ENCODE results near the gene DGKI. TPM values are rescaled to one million over a fixed set of nuclear protein-coding genes. Genes with fewer than 3 reads are reported as not detected.

Gene DGKI
- total RNA-seq, 2 donors from 2014 or later = 0.04 to 0.64 TPM

DNA sequence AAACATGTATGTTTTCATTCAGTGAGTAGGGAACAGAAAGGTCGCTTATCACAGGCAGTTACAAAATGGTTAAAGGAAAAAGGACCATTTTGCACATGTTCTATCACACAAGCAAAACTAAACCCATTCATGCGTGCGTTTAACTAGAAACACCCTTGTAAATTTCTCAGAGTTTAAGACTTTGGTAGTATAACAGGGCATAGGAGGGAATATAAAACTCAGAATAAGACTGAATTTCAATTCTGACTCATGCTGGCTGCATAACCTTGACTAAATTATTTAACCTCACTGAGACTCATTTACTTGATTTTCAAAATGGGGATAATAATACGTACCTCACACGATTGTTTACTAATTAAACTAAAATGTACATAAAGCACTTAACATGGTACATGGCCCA, 259.4 kb downstream of the DGKI start:
- TF ChIP-seq, protein P1, sequence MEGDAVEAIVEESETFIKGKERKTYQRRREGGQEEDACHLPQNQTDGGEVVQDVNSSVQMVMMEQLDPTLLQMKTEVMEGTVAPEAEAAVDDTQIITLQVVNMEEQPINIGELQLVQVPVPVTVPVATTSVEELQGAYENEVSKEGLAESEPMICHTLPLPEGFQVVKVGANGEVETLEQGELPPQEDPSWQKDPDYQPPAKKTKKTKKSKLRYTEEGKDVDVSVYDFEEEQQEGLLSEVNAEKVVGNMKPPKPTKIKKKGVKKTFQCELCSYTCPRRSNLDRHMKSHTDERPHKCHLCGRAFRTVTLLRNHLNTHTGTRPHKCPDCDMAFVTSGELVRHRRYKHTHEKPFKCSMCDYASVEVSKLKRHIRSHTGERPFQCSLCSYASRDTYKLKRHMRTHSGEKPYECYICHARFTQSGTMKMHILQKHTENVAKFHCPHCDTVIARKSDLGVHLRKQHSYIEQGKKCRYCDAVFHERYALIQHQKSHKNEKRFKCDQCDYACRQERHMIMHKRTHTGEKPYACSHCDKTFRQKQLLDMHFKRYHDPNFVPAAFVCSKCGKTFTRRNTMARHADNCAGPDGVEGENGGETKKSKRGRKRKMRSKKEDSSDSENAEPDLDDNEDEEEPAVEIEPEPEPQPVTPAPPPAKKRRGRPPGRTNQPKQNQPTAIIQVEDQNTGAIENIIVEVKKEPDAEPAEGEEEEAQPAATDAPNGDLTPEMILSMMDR (conservative IDR thresholded peaks at IDR 0.05) = no peak

DNA sequence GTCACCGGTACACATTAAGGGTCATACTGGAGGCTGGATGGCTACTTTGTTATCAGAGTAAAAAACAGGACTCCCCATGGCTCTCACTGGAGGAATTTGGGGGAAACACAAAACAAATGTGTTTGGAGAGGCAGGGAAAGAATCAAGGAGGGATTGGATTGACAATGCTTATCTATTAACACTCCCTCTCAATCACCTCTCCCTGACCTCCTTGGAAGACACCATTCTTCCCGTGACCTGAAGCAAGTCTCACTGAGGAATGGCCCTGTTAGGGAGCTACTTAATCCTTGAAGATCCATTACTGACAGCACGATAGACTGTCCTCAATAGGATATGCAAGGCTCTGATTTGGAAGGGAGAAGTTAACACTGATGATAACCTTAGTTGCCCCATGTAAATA, 261.2 kb downstream of the DGKI start:
- Mint-ChIP-seq H3K27me3 (ENCODE audit: insufficient read depth) (peaks cover 53% of the 10 kb centered on the region), H3K4me3 (no peak overlapping the region), H3K4me1 (peaks cover 37% of the 10 kb centered on the region), H3K9me3 (no peaks in the 10 kb centered on the region), H3K36me3 (ENCODE audit: low read depth) (no peaks in the 10 kb centered on the region), H3K27ac (peak overlapping the region; percentile 14)
- peak; percentile 66 for DNase-seq
- Histone ChIP-seq H3K27me3 (ENCODE audit: control insufficient read depth, insufficient read depth, low read length, poor library complexity, severe bottlenecking) (peaks cover 11% of the 10 kb centered on the region), H3K36me3 (ENCODE audit: control insufficient read depth, insufficient read depth, low read length) (no peaks in the 10 kb centered on the region), H3K4me1 (ENCODE audit: control insufficient read depth, insufficient read depth, low read length) (peaks cover 8% of the 10 kb centered on the region), H3K9me3 (ENCODE audit: control insufficient read depth, low read length) (no peaks in the 10 kb centered on the region), H3K9ac (ENCODE audit: extremely low read depth, low read length, poor library complexity, severe bottlenecking) (no peak overlapping the region), H3K4me3 (ENCODE audit: low read length) (no peak overlapping the region), H3K27ac (ENCODE audit: low read depth, low read length) (no peak overlapping the region)
- TF ChIP-seq, protein P1 (conservative IDR thresholded peaks at IDR 0.05) = no peak
- WGBS, 2 experiments (ENCODE audit: insufficient coverage in 1 of 2, insufficient read length in 1 of 2) = 26 to 43% methylated on average over 2 to 3 of the region's 3 CpGs

More for the DNA sequence above, 259.4 kb downstream of the DGKI start:
- H3K27me3 ChIP-seq (ENCODE audit: control insufficient read depth, insufficient read depth, low read length, poor library complexity, severe bottlenecking) = peaks cover 10% of the 10 kb centered on the region
- Mint-ChIP-seq H3K9me3 (no peaks in the 10 kb centered on the region), H3K4me1 (peaks cover 32% of the 10 kb centered on the region), H3K36me3 (ENCODE audit: low read depth) (no peaks in the 10 kb centered on the region), H3K4me3 (no peak overlapping the region), H3K27me3 (ENCODE audit: insufficient read depth) (peaks cover 47% of the 10 kb centered on the region), H3K27ac (no peak overlapping the region)
- WGBS, 2 experiments (ENCODE audit: insufficient coverage in 1 of 2, insufficient read length in 1 of 2) = 94% methylated on average over 5 of the region's 5 CpGs; no CpG with 5 or more reads in 1 of the 2 experiments
- H3K9ac ChIP-seq (ENCODE audit: extremely low read depth, low read length, poor library complexity, severe bottlenecking) = no peak overlapping the region
- no peaks in the 10 kb centered on the region for H3K9me3 ChIP-seq (ENCODE audit: control insufficient read depth, low read length)
- no peak overlapping the region for H3K27ac ChIP-seq (ENCODE audit: low read depth, low read length)
- no peaks in the 10 kb centered on the region for H3K36me3 ChIP-seq (ENCODE audit: control insufficient read depth, insufficient read depth, low read length)
- H3K4me3 ChIP-seq (ENCODE audit: low read length) = no peak overlapping the region
- peaks cover 13% of the 10 kb centered on the region for H3K4me1 ChIP-seq (ENCODE audit: control insufficient read depth, insufficient read depth, low read length)
- no peak for DNase-seq

DNA sequence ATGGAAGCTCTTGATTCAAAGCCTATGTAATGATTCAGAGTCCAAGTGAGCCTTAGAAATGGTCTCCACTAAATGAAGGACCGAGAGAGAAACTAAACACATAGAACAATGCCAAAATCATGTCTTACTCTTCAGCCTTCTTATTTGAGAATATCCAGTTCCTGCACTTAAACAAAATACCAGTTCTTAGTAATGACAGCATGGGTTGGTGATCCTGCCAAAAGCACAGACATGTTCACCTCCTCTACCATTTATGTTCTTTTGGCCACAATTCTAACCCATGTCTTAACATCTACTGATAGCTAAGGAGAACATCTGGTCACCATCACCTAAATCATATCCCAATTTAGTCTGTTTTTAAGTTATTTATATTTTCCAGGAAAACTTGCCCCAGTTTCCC, 263.6 kb downstream of the DGKI start:
- WGBS, 2 experiments (ENCODE audit: insufficient coverage in 1 of 2, insufficient read length in 1 of 2) = 85% methylated on average over 1 of the region's 1 CpG; no CpG with 5 or more reads in 1 of the 2 experiments
- Mint-ChIP-seq H3K27me3 (ENCODE audit: insufficient read depth) (peaks cover 43% of the 10 kb centered on the region), H3K4me3 (no peak overlapping the region), H3K9me3 (no peaks in the 10 kb centered on the region), H3K4me1 (peaks cover 26% of the 10 kb centered on the region), H3K36me3 (ENCODE audit: low read depth) (no peaks in the 10 kb centered on the region), H3K27ac (no peak overlapping the region)
- Histone ChIP-seq H3K4me1 (ENCODE audit: control insufficient read depth, insufficient read depth, low read length) (peaks cover 5% of the 10 kb centered on the region), H3K36me3 (ENCODE audit: control insufficient read depth, insufficient read depth, low read length) (no peaks in the 10 kb centered on the region), H3K9me3 (ENCODE audit: control insufficient read depth, low read length) (no peaks in the 10 kb centered on the region), H3K9ac (ENCODE audit: extremely low read depth, low read length, poor library complexity, severe bottlenecking) (no peak overlapping the region), H3K27me3 (ENCODE audit: control insufficient read depth, insufficient read depth, low read length, poor library complexity, severe bottlenecking) (peaks cover 17% of the 10 kb centered on the region), H3K27ac (ENCODE audit: low read depth, low read length) (no peak overlapping the region), H3K4me3 (ENCODE audit: low read length) (no peak overlapping the region)
- TF ChIP-seq, protein P1 (conservative IDR thresholded peaks at IDR 0.05) = no peak
- no peak for DNase-seq
